Gastrocnemius medialis (tissue), 4 donors: ENCODE results near the gene PPP2R5E. TPM values are rescaled to one million over a fixed set of nuclear protein-coding genes. Genes with fewer than 3 reads are reported as not detected.

Experiments
- ATAC-seq, 2 donors: fragments of 150-250 bp; one replicate each; pipeline ENCODE4 v1.9.1; 2016
- DNase-seq, 2 donors: peaks; one replicate each; pipeline ENCODE4 v3.0.0-alpha.2; 2019
- H3K27ac ChIP-seq, 4 donors: fragments of 200-600 bp; sonication (generic); 1 replicate in 1 of 4; 2 replicates in 3 of 4; pipeline ENCODE4 v1.5.1; 2016 to 2018; ENCODE audit warnings: mild to moderate bottlenecking in 2 of 4, moderate library complexity in 1 of 4
- H3K27me3 ChIP-seq, 3 donors: fragments of 200-600 bp; sonication (generic) in 2 of 3; 1 replicate in 1 of 3; 2 replicates in 2 of 3; pipeline versions ENCODE4 v1.5.1 to v1.6.0; 2016 to 2019; ENCODE audit warnings: mild to moderate bottlenecking in 1 of 3, moderate library complexity in 1 of 3
- H3K36me3 ChIP-seq, 2 donors: fragments of 200-600 bp; sonication (generic) in 1 of 2; one replicate each; pipeline ENCODE4 v1.5.1; 2017 to 2018
- H3K4me1 ChIP-seq, 2 donors: fragments of 200-600 bp; sonication (generic) in 1 of 2; one replicate each; pipeline ENCODE4 v1.5.1; 2016 to 2017; ENCODE audit warnings: mild to moderate bottlenecking in 2 of 2
- H3K4me3 ChIP-seq, 4 donors: fragments of 200-600 bp; sonication (generic) in 3 of 4; 1 replicate in 1 of 4; 2 replicates in 3 of 4; pipeline ENCODE4 v1.5.1; 2016 to 2019; ENCODE audit warnings: mild to moderate bottlenecking in 2 of 4
- H3K9me3 ChIP-seq, 3 donors: fragments of 200-600 bp; sonication (generic) in 2 of 3; 1 replicate in 1 of 3; 2 replicates in 2 of 3; pipeline ENCODE4 v1.5.1; 2016 to 2019
- CTCF ChIP-seq, 5 experiments: fragments of 450-650 bp in 3 of 5; fragments of 200-600 bp in 2 of 5; sonication (generic) in 2 of 5; IDR thresholded peaks in 4 of 5; conservative IDR thresholded peaks in 1 of 5; 1 replicate in 4 of 5; 2 replicates in 1 of 5; pipeline ENCODE4 v1.5.1; 2016 to 2019; ENCODE audit warnings: antibody characterized with exemption in 5 of 5, mild to moderate bottlenecking in 3 of 5, moderate library complexity in 3 of 5
- POLR2A ChIP-seq, 2 donors: fragments of 450-650 bp; IDR thresholded peaks; one replicate each; pipeline ENCODE4 v1.6.1; 2017; ENCODE audit warnings: antibody characterized with exemption in 2 of 2, mild to moderate bottlenecking in 2 of 2, moderate library complexity in 2 of 2
- in situ Hi-C, 4 donors: fragments of 200-750 bp; cut with MboI; loops; one replicate each; pipeline versions ENCODE4 v1.15.0 to v1.8.0; 2017; ENCODE audit warnings: low sequenced_read_pairs in 4 of 4
- intact Hi-C: fragments of 100-400 bp; cut with DNase I; formaldehyde crosslinking; loops from one replicate; pipeline ENCODE4 v1.15.1; 2023; ENCODE audit warnings: low total_unique reads
- total RNA-seq, 4 donors: library from RNA; depleted of rRNA; stranded (reverse); fragments of >200 nt; gene quantifications; one replicate each; pipeline versions ENCODE4 v1.1.0 to v1.2.3, GENCODE V29; 2016

PPP2R5E gene
- total RNA-seq, 4 donors from 2014 or later, result 14.6 to 25.8 (median 22.3) TPM

DNA sequence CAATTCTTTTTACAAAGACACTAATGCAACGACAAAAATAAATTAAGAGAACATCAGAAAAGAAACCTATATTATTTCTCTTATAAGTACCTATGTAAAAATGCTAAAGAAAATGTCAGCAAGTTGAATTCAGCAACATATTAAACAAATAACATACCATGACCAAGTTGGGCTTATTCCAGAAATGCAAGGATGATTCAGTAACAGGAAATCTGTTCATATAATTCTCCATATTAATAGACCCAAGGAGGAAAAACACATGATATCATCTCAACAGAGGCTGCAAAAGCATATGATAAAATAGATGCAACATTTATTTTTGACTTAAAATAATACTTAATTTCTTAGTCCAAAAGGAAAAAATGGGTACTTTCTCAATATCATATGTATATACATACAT lies 199.3 kb downstream of the PPP2R5E start:
- no peak for ATAC-seq
- no peaks in the 10 kb centered on the region for H3K27me3 ChIP-seq
- intact Hi-C loops, result no loop called here

GRCh38 chr14:63342371-63342770 lies 200.8 kb downstream of the PPP2R5E start:
- no peak for TF ChIP-seq POLR2A (IDR thresholded peaks at IDR 0.05)
- no peak for TF ChIP-seq CTCF (IDR thresholded peaks at IDR 0.05 in 4 of 5, conservative IDR thresholded peaks at IDR 0.05 in 1 of 5)
- Histone ChIP-seq H3K36me3 (no peaks in the 10 kb centered on the region), H3K4me1 (no peaks in the 10 kb centered on the region), H3K27me3 (no peaks in the 10 kb centered on the region), H3K27ac (no peak overlapping the region), H3K9me3 (no peaks in the 10 kb centered on the region), H3K4me3 (no peak overlapping the region)
- intact Hi-C loops (no loop called here), in situ Hi-C loops (no loop called here)
- DNase-seq, result no peak
- ATAC-seq, result no peak

More for the DNA sequence above, 199.3 kb downstream of the PPP2R5E start:
- H3K36me3 ChIP-seq, result no peaks in the 10 kb centered on the region
- no peak overlapping the region for H3K4me3 ChIP-seq
- H3K4me1 ChIP-seq, result no peaks in the 10 kb centered on the region
- in situ Hi-C loops, result no loop called here
- no peak overlapping the region for H3K27ac ChIP-seq
- no peaks in the 10 kb centered on the region for H3K9me3 ChIP-seq
- TF ChIP-seq POLR2A (IDR thresholded peaks at IDR 0.05), result no peak
- TF ChIP-seq CTCF (IDR thresholded peaks at IDR 0.05 in 4 of 5, conservative IDR thresholded peaks at IDR 0.05 in 1 of 5), result no peak
- DNase-seq, result no peak

DNA sequence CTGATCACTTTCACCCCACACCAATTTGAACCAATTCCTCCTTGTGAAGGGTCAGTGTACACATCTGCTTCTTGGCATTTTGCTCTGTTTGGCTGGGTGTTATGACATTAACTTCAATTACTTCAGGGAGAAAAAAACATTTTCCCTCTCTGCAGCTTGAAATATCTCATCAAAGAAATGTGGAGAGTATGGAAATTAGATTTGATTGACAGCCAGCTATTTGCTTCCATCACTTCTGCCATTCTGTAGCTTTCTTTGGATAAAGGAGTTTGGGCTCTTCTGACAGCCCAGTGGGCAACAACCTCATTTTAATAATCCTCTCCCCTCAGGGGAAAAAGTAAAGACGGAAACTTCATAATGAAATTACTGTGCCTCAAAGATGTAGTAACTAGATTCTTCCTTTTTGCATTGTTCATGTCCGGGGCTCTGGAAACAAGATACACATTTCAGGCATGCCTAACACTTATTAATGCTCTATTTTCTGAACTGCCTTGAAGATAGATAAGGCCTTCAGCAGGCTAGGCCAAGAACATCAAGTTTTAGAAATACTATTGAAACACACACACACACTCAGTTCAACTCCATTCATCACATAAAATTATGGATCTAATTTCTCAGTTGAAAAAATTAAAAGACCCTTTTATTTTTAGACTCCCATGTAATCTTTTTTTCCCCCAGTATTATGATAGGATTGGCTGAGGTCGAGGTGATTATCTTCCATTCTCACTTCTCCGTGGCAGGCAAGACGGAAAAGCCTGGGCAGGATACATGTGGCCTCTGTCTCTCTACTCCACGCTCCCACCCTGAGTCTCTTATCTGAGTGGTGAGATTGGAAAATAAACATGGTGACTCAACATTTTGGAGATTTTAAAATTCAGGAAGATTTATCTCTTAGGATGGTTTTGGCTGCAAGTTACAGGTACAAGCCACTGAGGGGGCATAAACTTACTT lies 214.1 kb downstream of the PPP2R5E start:
- intact Hi-C loops (no loop called here), in situ Hi-C loops (no loop called here)
- Histone ChIP-seq H3K27ac (no peak overlapping the region), H3K36me3 (no peaks in the 10 kb centered on the region), H3K4me1 (no peaks in the 10 kb centered on the region), H3K4me3 (no peak overlapping the region), H3K27me3 (no peaks in the 10 kb centered on the region), H3K9me3 (no peaks in the 10 kb centered on the region)
- DNase-seq, result no peak
- no peak for ATAC-seq
- TF ChIP-seq CTCF (IDR thresholded peaks at IDR 0.05 in 4 of 5, conservative IDR thresholded peaks at IDR 0.05 in 1 of 5) (no peak), POLR2A (IDR thresholded peaks at IDR 0.05) (no peak)

- no peak for ATAC-seq
- in situ Hi-C loops, result no loop called here
- Histone ChIP-seq H3K4me3 (no peak overlapping the region), H3K36me3 (no peaks in the 10 kb centered on the region), H3K9me3 (no peaks in the 10 kb centered on the region), H3K27me3 (no peaks in the 10 kb centered on the region), H3K27ac (no peak overlapping the region), H3K4me1 (no peaks in the 10 kb centered on the region)
- no peak for DNase-seq
- intact Hi-C loops, result no loop called here
- no peak for TF ChIP-seq POLR2A (IDR thresholded peaks at IDR 0.05)
- no peak for TF ChIP-seq CTCF (IDR thresholded peaks at IDR 0.05 in 4 of 5, conservative IDR thresholded peaks at IDR 0.05 in 1 of 5)
Observed at GRCh38 chr14:63326840-63327239, 216.3 kb downstream of the PPP2R5E start.
